NCI-H2107 (cell line): ENCODE data around the gene RPGR.
A peak's percentile ranks its signal among the peaks of the same experiment; 100 is the strongest.

Source experiments
- DNase-seq: peaks from one replicate; lab custom pipeline; 2025; lab: John Stamatoyannopoulos, UW

The RPGR gene, protein sequence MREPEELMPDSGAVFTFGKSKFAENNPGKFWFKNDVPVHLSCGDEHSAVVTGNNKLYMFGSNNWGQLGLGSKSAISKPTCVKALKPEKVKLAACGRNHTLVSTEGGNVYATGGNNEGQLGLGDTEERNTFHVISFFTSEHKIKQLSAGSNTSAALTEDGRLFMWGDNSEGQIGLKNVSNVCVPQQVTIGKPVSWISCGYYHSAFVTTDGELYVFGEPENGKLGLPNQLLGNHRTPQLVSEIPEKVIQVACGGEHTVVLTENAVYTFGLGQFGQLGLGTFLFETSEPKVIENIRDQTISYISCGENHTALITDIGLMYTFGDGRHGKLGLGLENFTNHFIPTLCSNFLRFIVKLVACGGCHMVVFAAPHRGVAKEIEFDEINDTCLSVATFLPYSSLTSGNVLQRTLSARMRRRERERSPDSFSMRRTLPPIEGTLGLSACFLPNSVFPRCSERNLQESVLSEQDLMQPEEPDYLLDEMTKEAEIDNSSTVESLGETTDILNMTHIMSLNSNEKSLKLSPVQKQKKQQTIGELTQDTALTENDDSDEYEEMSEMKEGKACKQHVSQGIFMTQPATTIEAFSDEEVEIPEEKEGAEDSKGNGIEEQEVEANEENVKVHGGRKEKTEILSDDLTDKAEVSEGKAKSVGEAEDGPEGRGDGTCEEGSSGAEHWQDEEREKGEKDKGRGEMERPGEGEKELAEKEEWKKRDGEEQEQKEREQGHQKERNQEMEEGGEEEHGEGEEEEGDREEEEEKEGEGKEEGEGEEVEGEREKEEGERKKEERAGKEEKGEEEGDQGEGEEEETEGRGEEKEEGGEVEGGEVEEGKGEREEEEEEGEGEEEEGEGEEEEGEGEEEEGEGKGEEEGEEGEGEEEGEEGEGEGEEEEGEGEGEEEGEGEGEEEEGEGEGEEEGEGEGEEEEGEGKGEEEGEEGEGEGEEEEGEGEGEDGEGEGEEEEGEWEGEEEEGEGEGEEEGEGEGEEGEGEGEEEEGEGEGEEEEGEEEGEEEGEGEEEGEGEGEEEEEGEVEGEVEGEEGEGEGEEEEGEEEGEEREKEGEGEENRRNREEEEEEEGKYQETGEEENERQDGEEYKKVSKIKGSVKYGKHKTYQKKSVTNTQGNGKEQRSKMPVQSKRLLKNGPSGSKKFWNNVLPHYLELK

DNA sequence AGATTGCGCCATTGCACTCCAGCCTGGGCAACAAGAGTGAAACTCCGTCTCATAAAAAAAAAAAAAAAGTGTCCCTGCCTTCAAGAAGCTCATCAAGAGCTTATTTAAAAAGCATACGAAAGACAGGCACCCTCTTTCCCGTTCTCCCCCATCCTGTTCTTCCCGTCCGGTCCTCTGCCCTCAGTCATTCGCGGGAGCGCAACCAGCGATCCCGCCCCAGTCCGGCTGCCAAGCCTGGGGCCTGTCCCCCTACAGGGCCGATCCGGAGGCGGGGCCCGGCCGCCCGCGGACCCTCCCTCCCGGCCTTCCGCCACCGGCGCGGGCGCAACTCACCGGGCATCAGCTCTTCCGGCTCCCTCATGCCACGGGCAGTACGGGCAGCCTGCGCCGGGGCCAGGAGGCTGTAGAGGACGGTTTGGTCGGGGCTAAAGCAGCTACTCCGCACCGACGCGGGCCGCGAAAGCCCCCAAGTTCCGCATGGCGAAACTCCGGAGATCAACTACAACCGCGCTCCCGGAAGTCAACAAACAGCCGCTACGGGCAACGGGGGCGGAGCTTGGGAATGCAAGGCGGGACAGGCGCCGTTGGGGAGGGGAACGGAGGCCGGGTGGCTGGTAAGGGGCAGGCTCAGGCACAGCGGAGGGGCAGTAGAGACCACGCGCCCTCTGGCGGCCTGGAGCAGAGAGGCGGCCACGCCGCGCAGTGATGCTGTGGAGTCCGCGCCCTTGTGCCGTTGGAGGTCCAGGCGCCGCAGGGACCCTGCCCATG lies at the start of gene RPGR:
Gene RPGR (minus strand): TSS at position 503 of the 768 bp plus-strand sequence. CDS start 142 bp downstream, at position 361.
- DNase-seq, result peak; percentile 87

DNA sequence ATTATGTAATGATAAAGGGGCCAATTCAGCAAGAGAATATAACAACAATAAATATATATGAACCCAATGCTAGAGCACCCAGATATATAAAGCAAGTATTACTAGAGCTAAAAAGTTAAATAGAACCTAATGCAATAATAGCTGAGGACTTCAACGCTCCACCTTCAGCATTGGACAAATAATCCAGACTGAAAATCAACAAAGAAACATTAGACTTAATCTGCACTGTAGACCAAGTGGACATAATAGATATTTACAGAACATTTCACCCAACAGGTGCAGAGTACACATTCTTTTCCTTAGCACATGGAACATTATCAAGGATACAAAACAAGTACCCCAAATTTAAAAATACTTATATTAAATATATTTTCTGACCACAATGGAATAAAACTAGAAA lies 49.4 kb upstream of the RPGR start:
- DNase-seq, result no peak

DNA sequence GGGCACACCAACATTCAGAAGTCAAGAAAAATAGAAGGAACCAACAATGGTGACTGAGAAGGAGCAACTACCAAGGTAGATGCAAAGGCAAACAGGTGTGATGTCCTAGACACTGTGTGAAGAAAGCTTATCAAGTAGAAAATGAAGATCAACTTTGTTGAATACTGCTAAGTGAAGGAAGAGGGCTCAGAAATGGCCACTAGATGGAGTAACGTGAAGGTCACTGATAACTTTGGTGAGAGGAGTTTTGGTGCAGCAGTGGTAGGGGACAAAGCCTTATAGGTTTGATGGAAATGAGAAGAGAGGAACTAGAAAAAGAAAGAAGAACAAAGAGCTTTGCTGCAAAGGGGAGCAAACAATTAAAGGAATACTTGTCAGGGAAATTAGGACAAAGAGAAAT lies 48.6 kb upstream of the RPGR start:
- DNase-seq, result no peak

DNA sequence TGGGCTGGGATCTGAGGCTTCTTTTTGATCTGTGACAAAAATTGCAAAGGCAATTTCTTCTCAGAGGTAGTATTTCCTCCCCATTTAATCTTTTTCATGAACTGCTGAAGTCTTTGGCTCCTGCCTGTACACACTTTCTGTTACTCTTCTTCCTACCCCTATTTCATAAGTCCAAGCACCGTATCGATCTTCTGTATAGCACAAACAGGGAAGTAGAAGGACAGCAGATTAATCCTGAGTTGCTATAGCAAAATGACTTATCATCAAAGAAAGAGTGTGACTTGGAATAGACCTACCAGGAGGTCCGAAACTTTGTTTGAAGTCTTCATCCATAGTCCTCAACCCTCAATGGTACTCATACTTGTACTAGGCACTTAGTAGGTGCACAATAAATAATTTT lies 47.1 kb upstream of the RPGR start:
- no peak for DNase-seq

DNA sequence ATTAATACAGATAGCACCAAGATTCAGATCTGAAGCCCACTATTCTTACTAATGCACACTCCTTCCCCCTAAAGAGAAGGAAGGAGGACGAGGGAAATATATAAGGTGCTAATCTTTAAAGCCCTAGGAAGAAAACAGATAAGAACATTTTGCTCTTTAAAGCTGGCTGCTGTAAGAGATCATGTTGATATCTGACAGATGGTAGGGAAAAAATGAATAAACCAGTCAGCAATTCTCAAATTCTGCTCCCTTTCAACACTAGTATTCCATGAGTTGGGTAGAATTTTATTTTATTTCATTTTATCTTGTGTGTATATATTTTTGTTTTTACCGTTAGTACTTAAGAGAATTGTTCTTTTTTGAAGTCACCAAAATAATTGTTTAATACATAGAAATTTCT lies 44.3 kb upstream of the RPGR start:
- DNase-seq, result no peak

DNA sequence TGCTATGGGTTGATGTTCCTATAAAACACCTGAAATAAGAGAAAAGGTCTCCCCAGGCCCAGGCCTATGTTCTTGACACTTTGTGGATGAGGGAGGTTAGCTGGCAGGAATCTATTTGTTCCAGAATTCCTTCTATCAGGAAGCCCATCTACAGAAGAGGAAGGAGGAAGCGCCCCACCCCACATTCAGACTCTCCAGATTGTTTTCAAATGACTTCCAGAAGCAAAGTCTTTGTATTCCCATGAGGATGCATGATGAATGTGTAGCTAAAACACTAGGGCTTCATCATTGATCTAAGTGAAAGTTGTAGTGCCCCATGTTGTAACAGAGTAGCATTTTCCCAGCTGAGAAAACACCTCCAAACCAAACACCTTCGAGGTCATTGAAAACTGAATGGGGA lies 41.5 kb upstream of the RPGR start:
- no peak for DNase-seq

DNA sequence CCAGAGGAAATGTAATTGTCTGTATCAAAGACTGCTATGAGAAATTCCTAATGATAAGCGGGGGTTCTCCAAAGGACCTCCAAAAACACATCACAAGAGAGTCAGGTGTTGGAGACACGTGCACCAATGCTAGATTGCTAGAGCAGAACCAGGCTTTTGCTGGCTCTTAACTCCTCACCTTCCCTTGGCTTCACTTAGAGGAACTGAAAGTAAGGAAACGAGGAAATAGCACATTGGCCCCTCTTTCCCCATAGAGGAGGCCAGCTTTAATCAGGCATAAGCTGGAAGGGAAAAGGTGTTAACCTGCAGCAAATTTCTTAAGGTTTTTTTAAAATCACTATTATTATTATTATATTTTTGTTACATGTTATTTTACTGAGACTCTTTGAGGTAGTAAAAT lies 38.6 kb upstream of the RPGR start:
- DNase-seq, result no peak

DNA sequence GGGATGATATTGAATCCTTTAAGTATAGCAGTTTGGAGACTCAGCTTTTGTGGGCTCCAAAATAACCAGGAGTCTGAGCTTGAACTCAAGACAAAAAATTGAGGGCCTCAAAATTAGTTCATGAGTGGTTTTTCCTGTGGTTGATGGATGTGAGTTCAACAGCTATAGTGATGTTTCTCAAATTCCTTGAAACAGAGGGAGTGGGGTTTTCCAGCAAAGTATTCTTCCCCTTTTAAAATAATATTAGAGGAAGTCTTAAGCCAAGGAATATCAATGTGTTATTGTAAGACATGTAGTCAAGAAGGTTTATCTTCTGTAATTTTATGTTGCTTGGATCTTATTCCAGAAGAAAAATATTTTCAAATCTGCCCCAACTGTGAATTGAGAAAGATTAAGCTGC lies 35.7 kb upstream of the RPGR start:
- no peak for DNase-seq

DNA sequence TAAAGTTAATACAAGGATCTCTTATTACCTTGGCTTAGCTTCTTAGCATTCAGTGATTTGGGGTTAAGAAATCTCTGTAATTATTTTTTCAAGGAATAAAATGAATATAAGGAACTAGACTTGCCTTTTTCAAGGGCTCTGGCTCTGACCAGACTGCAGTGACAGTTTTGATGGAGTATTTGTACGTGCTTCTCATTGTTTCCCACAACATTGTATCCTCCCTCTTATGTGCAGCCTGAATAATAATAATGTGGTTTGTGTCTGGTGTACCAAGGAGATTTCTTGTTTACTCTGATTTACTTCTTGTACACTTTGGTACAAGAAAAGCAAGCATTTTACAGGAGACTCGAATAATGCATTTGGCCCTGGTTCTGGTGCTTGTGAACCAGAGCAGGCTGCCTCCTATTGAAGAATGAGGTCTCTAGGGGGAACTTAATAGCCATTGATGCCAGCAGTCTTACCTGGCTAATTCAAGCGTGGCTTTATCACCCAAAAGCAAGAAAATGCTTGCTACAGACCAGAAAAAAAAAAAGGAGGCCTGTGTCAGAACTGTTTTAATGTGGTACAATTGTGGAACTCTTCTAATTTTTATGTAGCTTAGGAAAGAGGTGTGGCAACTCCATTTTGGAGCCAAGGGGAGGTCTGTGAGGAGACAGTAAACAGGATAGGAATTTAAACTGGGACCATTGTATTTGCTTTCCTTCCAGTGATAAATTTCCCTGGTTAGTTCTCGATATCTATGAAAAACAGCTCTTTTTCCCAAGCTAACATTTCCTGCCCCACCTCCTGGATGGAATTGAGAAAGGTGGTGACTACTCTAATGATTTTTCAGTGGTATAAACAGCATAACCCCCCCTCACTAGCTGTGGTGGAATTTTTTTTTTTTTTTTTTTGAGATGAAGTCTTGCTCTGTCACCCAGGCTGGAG lies 30.7 kb upstream of the RPGR start:
- DNase-seq, result no peak

DNA sequence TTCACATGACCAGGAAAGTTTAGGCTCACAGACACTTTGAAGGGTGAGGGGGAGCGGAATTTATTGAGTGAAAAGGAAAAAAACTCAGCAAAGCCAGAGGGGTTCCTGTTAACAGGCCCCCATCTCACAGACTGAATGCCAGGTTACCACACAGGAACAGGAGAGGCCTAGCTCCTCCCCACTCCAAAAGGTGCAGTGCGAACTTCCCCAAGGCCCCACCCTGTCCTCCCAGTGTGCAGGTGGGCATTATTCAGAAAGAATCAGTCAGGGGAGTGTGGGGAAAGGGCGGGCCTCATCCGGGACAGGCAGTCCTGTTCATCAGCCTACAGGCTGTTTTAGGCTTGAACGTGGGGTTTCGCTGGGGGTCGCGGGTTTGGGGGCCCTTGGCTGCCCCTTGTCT lies 29.1 kb upstream of the RPGR start:
- no peak for DNase-seq

DNA sequence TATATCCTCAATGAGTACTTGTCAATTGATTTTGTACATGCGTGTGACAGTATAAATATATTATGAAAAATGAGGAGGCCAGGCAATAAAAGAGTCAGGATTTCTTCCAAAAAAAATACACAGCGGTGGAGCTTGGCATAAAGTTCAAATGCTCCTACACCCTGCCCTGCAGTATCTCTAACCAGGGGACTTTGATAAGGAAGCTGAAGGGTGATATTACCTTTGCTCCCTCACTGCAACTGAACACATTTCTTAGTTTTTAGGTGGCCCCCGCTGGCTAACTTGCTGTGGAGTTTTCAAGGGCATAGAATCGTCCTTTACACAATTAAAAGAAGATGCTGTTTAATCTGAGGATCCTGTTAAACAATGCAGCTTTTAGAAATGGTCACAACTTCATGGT lies 25.1 kb upstream of the RPGR start, which contains the start of gene OTC:
Gene OTC (plus strand): TSS at position 243 of the 400 bp plus-strand sequence. CDS start 93 bp downstream, at position 336.
- no peak for DNase-seq

DNA sequence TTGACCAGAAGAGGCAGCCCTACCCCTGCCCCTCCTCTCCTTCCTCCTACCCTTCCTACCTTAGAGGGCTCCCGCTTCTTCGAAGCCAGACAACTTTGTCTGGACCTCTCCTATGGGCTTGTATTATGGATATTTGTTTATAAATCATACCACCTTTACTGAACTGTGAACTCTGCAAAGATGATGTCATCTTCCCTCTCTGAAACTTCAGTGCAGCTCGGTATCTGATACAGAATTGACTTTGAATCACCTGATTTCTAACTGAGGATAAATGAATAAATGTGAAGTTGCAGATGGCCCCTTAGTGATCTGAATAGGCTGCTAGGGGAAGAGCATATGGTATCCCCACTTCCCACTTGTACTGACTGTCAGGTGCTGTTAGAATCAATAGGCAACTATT lies 24.0 kb upstream of the RPGR start:
- DNase-seq, result no peak

DNA sequence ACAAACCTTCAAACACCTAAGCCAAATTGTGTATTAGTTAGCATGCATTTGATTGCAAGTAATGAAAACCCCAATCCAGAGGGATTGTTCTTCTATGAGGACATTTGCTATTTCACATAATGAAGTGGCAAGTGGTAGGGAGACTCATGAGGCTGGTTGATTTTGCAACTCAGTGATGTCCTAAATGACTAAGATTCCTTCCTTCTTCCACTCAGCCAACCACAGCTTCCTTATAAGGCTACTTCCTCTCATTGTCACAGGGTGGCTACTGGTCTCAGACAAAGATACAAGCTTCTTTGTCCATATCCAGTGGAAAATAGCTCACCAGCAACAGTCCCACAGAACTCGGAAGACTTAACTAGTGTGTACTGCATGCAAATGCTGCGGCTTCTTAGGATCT lies 19.8 kb upstream of the RPGR start:
- DNase-seq, result no peak

DNA sequence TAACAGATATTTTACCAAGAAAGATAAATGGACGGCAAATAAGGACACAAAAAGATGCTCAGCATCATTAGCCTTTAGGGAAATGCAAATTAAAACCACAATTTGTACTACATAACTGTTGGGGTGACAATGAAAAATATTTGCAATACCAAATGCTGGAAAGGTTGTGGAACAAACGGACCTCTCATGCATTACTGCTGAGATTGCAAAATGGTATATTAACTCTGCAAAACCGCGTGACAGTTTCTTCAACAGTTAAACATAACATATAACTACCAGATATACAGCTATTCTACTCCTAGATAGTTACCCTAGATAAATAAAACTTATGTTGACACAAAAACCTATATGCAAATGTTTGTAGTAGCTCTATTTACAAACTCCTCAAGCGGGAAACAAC lies 18.8 kb upstream of the RPGR start:
- no peak for DNase-seq

DNA sequence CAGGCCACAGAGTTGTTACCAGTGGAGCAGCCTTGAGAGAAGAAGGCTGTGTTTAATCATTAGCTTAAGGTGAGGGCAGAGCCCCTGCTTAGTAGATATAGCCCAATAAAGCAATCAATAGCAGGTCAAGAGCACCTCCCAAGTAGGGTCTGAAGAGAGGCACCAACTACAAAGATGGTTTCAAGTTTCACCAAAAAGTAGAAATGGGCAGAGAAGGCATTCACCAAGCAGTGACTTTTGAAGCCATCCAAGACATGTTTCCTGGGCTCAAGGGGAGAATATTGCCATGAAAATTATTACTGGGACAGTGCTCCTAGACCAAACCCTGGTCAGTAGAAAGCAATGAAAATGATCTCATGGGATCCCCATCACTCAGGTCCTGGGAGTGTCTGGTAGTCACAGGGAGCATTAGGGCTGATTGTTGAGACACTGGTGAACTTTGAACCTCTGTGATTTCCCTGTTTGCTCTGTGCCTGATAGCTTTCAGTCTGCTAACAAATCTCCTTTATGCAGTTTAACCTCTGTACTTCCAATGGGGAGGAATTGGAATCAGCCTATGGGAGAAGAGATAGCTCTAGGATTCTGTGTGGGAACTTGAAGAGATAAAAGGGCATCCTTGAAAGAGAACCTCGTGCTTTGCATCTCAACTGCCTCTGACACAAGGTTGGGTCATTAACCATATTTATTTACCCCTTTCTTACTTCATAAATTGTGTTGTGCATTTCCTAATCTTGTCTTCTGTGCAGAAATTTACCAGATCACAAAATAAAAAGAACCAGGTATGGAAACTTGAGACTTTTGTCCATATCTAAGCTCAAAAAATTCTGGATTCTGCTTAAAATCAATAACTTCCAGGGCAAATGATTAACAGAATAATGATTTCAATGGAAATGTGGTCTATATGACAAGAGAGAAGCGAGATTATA lies 15.8 kb upstream of the RPGR start:
- DNase-seq, result no peak

DNA sequence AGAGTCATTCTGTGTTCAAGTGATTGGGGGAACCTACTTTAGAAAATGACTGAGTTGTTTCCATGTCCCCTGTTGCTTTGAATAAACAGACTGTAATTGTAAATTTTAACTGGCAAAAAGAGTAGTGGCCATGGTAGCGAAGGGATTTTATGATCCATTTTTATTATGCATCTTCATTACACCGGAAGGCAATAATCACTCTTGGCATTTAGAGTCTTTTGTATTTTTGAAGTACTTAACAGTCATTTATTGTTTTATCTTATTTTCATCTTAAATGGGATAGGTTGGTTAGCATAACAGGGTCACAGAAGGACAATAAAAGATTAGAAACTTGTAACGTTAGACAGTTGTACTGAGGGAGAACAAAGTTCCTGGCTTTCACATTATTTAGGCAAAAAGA lies 14.1 kb upstream of the RPGR start:
- no peak for DNase-seq

DNA sequence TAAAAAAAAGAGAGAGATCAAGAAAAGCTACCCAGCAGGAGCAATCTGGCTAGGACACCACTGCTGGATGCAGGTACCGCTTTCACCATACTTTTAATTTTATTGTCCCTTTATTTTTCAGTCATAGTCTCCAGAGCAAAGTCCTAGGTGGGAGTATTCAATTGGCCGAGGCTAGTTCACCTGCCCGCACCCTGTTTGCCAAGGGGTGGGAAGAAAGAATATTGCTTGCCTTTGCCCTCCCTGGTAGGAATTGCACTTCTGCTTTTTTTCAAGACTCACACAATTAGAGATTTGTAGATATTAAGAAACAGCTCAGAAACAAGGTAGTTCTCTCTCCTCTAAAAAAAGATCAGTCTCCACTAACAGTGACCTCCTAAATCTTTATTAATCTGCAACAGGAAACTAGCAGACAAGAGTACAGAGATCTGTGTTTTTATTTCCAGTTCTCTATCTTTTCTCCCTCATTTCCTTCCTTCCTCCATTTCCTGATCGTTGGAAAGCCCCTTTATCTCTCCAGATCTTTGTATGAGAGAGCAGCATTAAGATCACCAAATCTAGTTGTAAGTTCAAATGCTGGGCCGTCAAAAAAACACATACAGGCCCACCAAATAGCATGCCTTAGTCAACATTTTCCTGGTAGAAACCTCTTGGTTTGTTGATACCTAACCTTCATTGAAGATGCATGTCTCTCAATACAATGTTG lies 9.4 kb upstream of the RPGR start:
- no peak for DNase-seq

DNA sequence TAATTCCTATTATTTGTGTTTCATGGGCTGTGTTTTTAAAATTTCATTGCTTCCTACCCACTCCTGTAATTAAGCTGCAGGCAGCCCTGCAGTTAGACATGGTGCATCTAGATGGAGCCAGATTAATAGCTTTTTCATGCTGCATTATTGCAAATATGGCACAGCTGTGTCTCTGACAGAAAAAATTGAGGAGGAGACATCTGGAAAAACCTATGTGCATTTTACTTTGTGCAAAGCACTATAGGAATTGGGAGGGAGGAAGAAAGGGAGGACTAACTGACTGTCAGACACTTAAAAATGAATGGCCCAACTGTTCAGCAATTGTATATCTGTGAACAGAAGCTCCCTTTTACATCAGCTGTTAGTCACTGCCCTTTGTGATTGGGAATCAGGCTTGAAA lies 8.1 kb upstream of the RPGR start:
- no peak for DNase-seq

DNA sequence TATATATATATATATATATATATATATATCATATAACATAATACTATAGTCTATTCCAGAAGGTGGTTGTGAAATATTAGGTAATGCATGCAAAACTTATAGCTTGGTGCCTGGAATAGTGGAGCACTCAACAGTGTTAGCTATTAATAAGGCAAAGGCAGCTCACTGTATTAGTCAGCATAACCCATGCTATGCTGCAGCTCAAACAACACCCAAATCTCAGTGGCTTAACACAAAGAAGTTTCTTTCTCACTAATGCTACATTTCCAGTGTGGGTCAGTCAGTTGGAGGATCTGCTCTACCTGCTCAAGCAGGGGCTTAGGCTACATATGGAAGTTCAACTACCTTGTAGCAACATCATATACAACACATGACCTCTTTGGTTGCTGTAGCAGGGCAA lies 5.2 kb upstream of the RPGR start:
- no peak for DNase-seq
